IMR-90 (cell line): ENCODE results near the gene ZNF253. TPM values are rescaled to one million over a fixed set of nuclear protein-coding genes. Genes with fewer than 3 reads are reported as not detected.
A peak's percentile ranks its signal among the peaks of the same experiment; 100 is the strongest.

Source experiments
- ATAC-seq: fragments of 200-7000 bp; cut with Tn5 transposase; 2 replicates; pipeline ENCODE4 v1.9.1; 2020; ENCODE audit warnings: low read depth, mild to moderate bottlenecking, moderate library complexity
- Bru-seq: library from RNA; stranded (reverse); fragments of 400-500 nt; gene quantifications from one replicate; lab custom pipeline; 2021; lab: Mats Ljungman, UMichigan
- BruChase-seq, 2 experiments: library from RNA; stranded (reverse); fragments of 400-500 nt; gene quantifications; one replicate each; lab custom pipeline; 2021; lab: Mats Ljungman, UMichigan
- BruUV-seq: library from RNA; stranded (reverse); fragments of 400-500 nt; replicated peaks from 2 replicates; lab custom pipeline; 2021; lab: Mats Ljungman, UMichigan
- CTCF ChIA-PET: fragments of 300-600 bp; formaldehyde crosslinking; extraction: SDS; loops from one replicate; lab custom pipeline; 2021; ENCODE audit warnings: antibody characterized with exemption; lab: Yijun Ruan, JAX
- POLR2A ChIA-PET: fragments of 300-600 bp; sonication (Branson Sonifier 250); formaldehyde crosslinking; loops from one replicate; lab custom pipeline; 2022; ENCODE audit warnings: antibody characterized with exemption; ENCODE audit not compliant: unreplicated experiment; lab: Charles Lee
- DNase-seq: peaks from one replicate; pipeline ENCODE4 v3.0.0; 2013
- H2AFZ ChIP-seq: replicated peaks from 2 replicates; pipeline ENCODE3; 2013; ENCODE audit warnings: low read length, mild to moderate bottlenecking; ENCODE audit not compliant: poor library complexity
- H2AK5ac ChIP-seq: 2 replicates; pipeline ENCODE4 v1.6.1; 2013; ENCODE audit warnings: low read depth, low read length, inconsistent platforms
- H2AK9ac ChIP-seq: replicated peaks from 2 replicates; pipeline ENCODE3; 2013; ENCODE audit warnings: mild to moderate bottlenecking, low read depth, low read length, moderate library complexity; ENCODE audit not compliant: poor library complexity
- H2BK120ac ChIP-seq: 2 replicates; pipeline ENCODE4 v1.6.1; 2013; ENCODE audit warnings: low read depth, low read length, inconsistent platforms
- H2BK15ac ChIP-seq: 3 replicates; pipeline ENCODE4 v1.6.1; 2013; ENCODE audit warnings: low read depth, low read length, inconsistent platforms
- H2BK20ac ChIP-seq: 2 replicates; pipeline ENCODE4 v1.6.1; 2013; ENCODE audit warnings: low read depth, mild to moderate bottlenecking, inconsistent platforms, low read length, moderate library complexity
- H2BK5ac ChIP-seq: 2 replicates; pipeline ENCODE4 v1.6.1; 2013; ENCODE audit warnings: mild to moderate bottlenecking, low read depth, low read length, inconsistent platforms; ENCODE audit not compliant: poor library complexity, severe bottlenecking
- H3K14ac ChIP-seq: replicated peaks from 2 replicates; pipeline ENCODE4 v1.6.1; 2013; ENCODE audit warnings: low read depth, low read length, inconsistent platforms
- H3K18ac ChIP-seq: 2 replicates; pipeline ENCODE4 v1.6.1; 2013; ENCODE audit warnings: low read depth, low read length, control low read depth
- H3K23ac ChIP-seq: 2 replicates; pipeline ENCODE4 v1.6.1; 2013; ENCODE audit warnings: low read depth, low read length, inconsistent platforms
- H3K27ac ChIP-seq: 2 replicates; pipeline ENCODE4 v1.5.1; 2013; ENCODE audit warnings: mild to moderate bottlenecking, control low read depth, low read length; ENCODE audit not compliant: insufficient read depth
- H3K27me3 ChIP-seq: 2 replicates; pipeline ENCODE4 v1.6.1; 2013; ENCODE audit warnings: low read length; ENCODE audit not compliant: control insufficient read depth, insufficient read depth
- H3K36me3 ChIP-seq: 2 replicates; pipeline ENCODE4 v1.6.1; 2013; ENCODE audit warnings: low read length, mixed read lengths; ENCODE audit not compliant: control insufficient read depth, insufficient read depth
- H3K4ac ChIP-seq: 2 replicates; pipeline ENCODE4 v1.6.1; 2013; ENCODE audit warnings: low read depth, low read length, inconsistent platforms
- H3K4me1 ChIP-seq: 2 replicates; pipeline ENCODE4 v1.6.1; 2013; ENCODE audit warnings: low read length, mixed read lengths; ENCODE audit not compliant: control insufficient read depth, insufficient read depth
- H3K4me2 ChIP-seq: 2 replicates; pipeline ENCODE4 v1.6.1; 2013; ENCODE audit warnings: low read depth, mild to moderate bottlenecking, control low read depth, low read length, moderate library complexity
- H3K4me3 ChIP-seq: 2 replicates; pipeline ENCODE4 v1.5.1; 2013; ENCODE audit warnings: low read depth, mild to moderate bottlenecking, control low read depth, low read length, moderate library complexity; ENCODE audit not compliant: insufficient read depth
- H3K56ac ChIP-seq: 2 replicates; pipeline ENCODE4 v1.6.1; 2013; ENCODE audit warnings: low read length, inconsistent platforms; ENCODE audit not compliant: insufficient read depth; ENCODE audit errors: extremely low read depth
- H3K79me1 ChIP-seq, 2 experiments: 2 replicates each; pipeline ENCODE4 v1.6.1; 2013; ENCODE audit warnings: low read length in 2 of 2, inconsistent platforms in 1 of 2, low read depth in 1 of 2
- H3K9ac ChIP-seq: 2 replicates; pipeline ENCODE4 v1.6.1; 2013; ENCODE audit warnings: low read depth, low read length, control low read depth
- H3K9me1 ChIP-seq: 2 replicates; pipeline ENCODE4 v1.6.1; 2013; ENCODE audit warnings: low read length, inconsistent platforms; ENCODE audit not compliant: insufficient read depth
- H3K9me3 ChIP-seq: 2 replicates; pipeline ENCODE4 v1.6.1; 2013; ENCODE audit warnings: low read length; ENCODE audit not compliant: control insufficient read depth, insufficient read depth
- H4K20me1 ChIP-seq: 2 replicates; pipeline ENCODE4 v1.6.1; 2013; ENCODE audit warnings: low read length, inconsistent platforms; ENCODE audit not compliant: insufficient read depth
- H4K5ac ChIP-seq: 2 replicates; pipeline ENCODE4 v1.6.1; 2013; ENCODE audit warnings: mild to moderate bottlenecking, low read depth, low read length, control low read depth
- H4K8ac ChIP-seq, 2 experiments: 2 replicates each; pipeline ENCODE4 v1.6.1; 2013; ENCODE audit warnings: low read depth in 2 of 2, low read length in 2 of 2, control low read depth in 1 of 2, inconsistent platforms in 1 of 2
- H4K91ac ChIP-seq: 2 replicates; pipeline ENCODE4 v1.6.1; 2013; ENCODE audit warnings: low read depth, low read length, inconsistent platforms; ENCODE audit not compliant: insufficient read depth
- BHLHE40 ChIP-seq: fragments of 150-350 bp; IDR thresholded peaks from 2 replicates; pipeline ENCODE4 v1.6.1; 2016; ENCODE audit warnings: mild to moderate bottlenecking, low read depth, low read length
- CEBPB ChIP-seq: IDR thresholded peaks from 2 replicates; pipeline ENCODE4 v1.6.1; 2012; ENCODE audit warnings: low read depth, low read length, improper control_type of control experiment
- CTCF ChIP-seq: conservative IDR thresholded peaks from 2 replicates; pipeline ENCODE4 v1.5.1; 2012; ENCODE audit warnings: mild to moderate bottlenecking, low read depth, low read length, improper control_type of control experiment
- ELK1 ChIP-seq: fragments of 150-350 bp; IDR thresholded peaks from 2 replicates; pipeline ENCODE4 v1.6.1; 2016; ENCODE audit warnings: low read depth, mild to moderate bottlenecking, low read length, moderate library complexity, borderline replicate concordance
- FOS ChIP-seq: fragments of 150-350 bp; IDR thresholded peaks from 2 replicates; pipeline ENCODE4 v1.6.1; 2016; ENCODE audit warnings: low read depth, low read length
- MAFK ChIP-seq: IDR thresholded peaks from 2 replicates; pipeline ENCODE4 v1.6.1; 2012; ENCODE audit warnings: low read depth, low read length, improper control_type of control experiment
- MXI1 ChIP-seq: IDR thresholded peaks from 2 replicates; pipeline ENCODE4 v1.6.1; 2012; ENCODE audit warnings: low read depth, mild to moderate bottlenecking, low read length, moderate library complexity, borderline replicate concordance
- RAD21 ChIP-seq: IDR thresholded peaks from 2 replicates; pipeline ENCODE4 v1.6.1; 2012; ENCODE audit warnings: low read length, improper control_type of control experiment
- SMC3 ChIP-seq: fragments of 150-350 bp; IDR thresholded peaks from 2 replicates; pipeline ENCODE4 v1.6.1; 2016; ENCODE audit warnings: low read depth, mild to moderate bottlenecking, antibody characterized with exemption, low read length, moderate library complexity
- USF2 ChIP-seq: fragments of 150-350 bp; IDR thresholded peaks from 2 replicates; pipeline ENCODE4 v1.6.1; 2017; ENCODE audit warnings: mild to moderate bottlenecking, antibody characterized with exemption, low read length, low read depth
- WGBS, 2 experiments: methylation state at CpG; one replicate each; pipeline versions ENCODE4 v1.1.5 to v1.1.7; 2013; ENCODE audit warnings: missing lambda C conversion rate in 2 of 2; ENCODE audit not compliant: insufficient read length in 1 of 2; ENCODE audit errors: extremely low coverage in 2 of 2; 5-methylcytosine and 5-hydroxymethylcytosine counted together
- dilution Hi-C: fragments of 300-500 bp; cut with HindIII; formaldehyde crosslinking; loops from one replicate; pipeline ENCODE4 v1.14.3; 2018; ENCODE audit warnings: low sequenced_read_pairs; ENCODE audit not compliant: unreplicated experiment
- in situ Hi-C: fragments of 300-500 bp; cut with MboI; formaldehyde crosslinking; loops from 3 replicates; pipeline ENCODE4 v1.14.3; 2019; ENCODE audit warnings: low sequenced_read_pairs, inconsistent platforms, mixed read lengths
- intact Hi-C: fragments of 100-400 bp; cut with micrococcal nuclease; formaldehyde crosslinking; loops from 2 replicates; pipeline ENCODE4 v1.10.0; 2022
- long read RNA-seq: library from polyadenylated mRNA; unstranded; transcript quantifications from one replicate; pipeline ENCODE4 v2.0.0, GENCODE V29; 2021; ENCODE audit not compliant: unreplicated experiment
- polyA plus RNA-seq, 3 experiments: library from polyadenylated mRNA; depleted of rRNA; stranded (reverse); fragments of >200 nt; gene quantifications; 2 replicates each; pipeline ENCODE4 v1.2.3, GENCODE V29; 2012; ENCODE audit warnings: low replicate concordance in 1 of 3
- total RNA-seq: library from RNA; depleted of rRNA; stranded (reverse); fragments of >200 nt; gene quantifications from 2 replicates; pipeline ENCODE4 v1.2.3, GENCODE V29; 2012; rRNA removed

The ZNF253 gene
- 3.4 and 3.6 TPM in 2 replicates for total RNA-seq
- 0.63 and 0.74 TPM in 2 replicates for polyA plus RNA-seq (2012; rRNA removed)
- polyA plus RNA-seq (2012; cell fraction: cytosol; rRNA removed) = 0.11 and 0.31 TPM in 2 replicates
- 0.17 and 1.1 TPM in 2 replicates for polyA plus RNA-seq (2012; cell fraction: nucleus; rRNA removed; ENCODE audit: low replicate concordance)
- percentile 69 among the genes with signal in this experiment for Bru-seq, nascent RNA
- BruChase-seq, experiment 1, labeled RNA remaining after a 6-hour chase = percentile 76 among the genes with signal in this experiment
- BruChase-seq, experiment 2, labeled RNA remaining after a 2-hour chase = percentile 74 among the genes with signal in this experiment
- long read RNA-seq, partial matches to known transcripts = 0 of 6 reads
- long read RNA-seq, other reads (novel, unspliced or antisense) = 1 of 6 reads

- intact Hi-C loops = loop anchor here (5.0 kb wide), 1 partner anchor 44 kb away; the partner anchor contains the start of gene ZNF506
- CTCF ChIA-PET = no interaction called here
- H3K23ac ChIP-seq = peak within 1 kb of the TSS; percentile 85
- TF ChIP-seq CTCF = no peak
- peak; percentile 38; the same call in 1 of the 2 replicates for TF ChIP-seq FOS
- TF ChIP-seq MAFK = no peak
- no peak for TF ChIP-seq ELK1
- no peak for TF ChIP-seq CEBPB
- TF ChIP-seq MXI1 = peak; percentile 38; the same call in 1 of the 2 replicates
- TF ChIP-seq SMC3 = no peak
- peak; percentile 72 for TF ChIP-seq USF2
- no peak for TF ChIP-seq BHLHE40
- no peak for TF ChIP-seq RAD21
These were observed at the start of gene ZNF253 for GRCh38 chr19:19865750-19866610. TSS of gene ZNF253 (plus strand) at chr19:19865882. CDS start at chr19:19865997, 115 bp downstream.

More at GRCh38 chr19:19865750-19866610, at the start of gene ZNF253:
- dilution Hi-C loops (no loop called here), in situ Hi-C loops (no loop called here)
- peaks cover 2% of the 10 kb centered on the region; the same call in 1 of the 2 replicates for H3K36me3 ChIP-seq
- H3K14ac ChIP-seq = peak within 1 kb of the TSS; percentile 82
- peak within 1 kb of the TSS; percentile 74 for H2BK5ac ChIP-seq
- H2BK20ac ChIP-seq = no peak within 1 kb of the TSS
- H3K4ac ChIP-seq = peak within 1 kb of the TSS; percentile 82
- 0% methylated on average over 11 of the region's 43 CpGs; no CpG with 5 or more reads in 1 of the 2 experiments for WGBS, 2 experiments
- peak within 1 kb of the TSS; percentile 39 for H2AK5ac ChIP-seq
- H3K9me3 ChIP-seq = peaks cover 17% of the 10 kb centered on the region
- H3K9me1 ChIP-seq = no peaks in the 10 kb centered on the region
- 0 out of 3 replicates have a peak within 1 kb of the TSS, but pooled peaks have one; percentile 68 for H2BK15ac ChIP-seq
- peak within 1 kb of the TSS; percentile 84 for H3K27ac ChIP-seq
- peak within 1 kb of the TSS; percentile 50 for H3K18ac ChIP-seq
- TSS peak; percentile 63 for BruUV-seq
- H3K4me2 ChIP-seq = peak within 1 kb of the TSS; percentile 79
- ATAC-seq (peak; percentile 98), DNase-seq (peak; percentile 88)
- peaks cover 2% of the 10 kb centered on the region for H4K20me1 ChIP-seq
- peak within 1 kb of the TSS; percentile 92 for H3K9ac ChIP-seq
- H2BK120ac ChIP-seq = peak within 1 kb of the TSS; percentile 41; the same call in 1 of the 2 replicates
- peak within 1 kb of the TSS; percentile 93 for H2AK9ac ChIP-seq
- H3K4me3 ChIP-seq = peak within 1 kb of the TSS; percentile 90
- peak within 1 kb of the TSS; percentile 83 to 95 for H4K8ac ChIP-seq
- peak within 1 kb of the TSS; percentile 81 for H4K91ac ChIP-seq
- no peaks in the 10 kb centered on the region for H3K27me3 ChIP-seq
- POLR2A ChIA-PET = interaction anchor here (0.7 to 1.0 kb wide), 2 partner anchors 36 to 47 kb away, joined by 4 to 7 read pairs; partner anchors contain the start of gene ZNF93
- H3K4me1 ChIP-seq = no peaks in the 10 kb centered on the region
- peaks cover 10% of the 10 kb centered on the region in 2 experiments; a peak in 3 of 4 replicates for H3K79me1 ChIP-seq
- H2AFZ ChIP-seq = peak within 1 kb of the TSS; percentile 100
- peak within 1 kb of the TSS; percentile 94 for H3K56ac ChIP-seq
- H4K5ac ChIP-seq = peak within 1 kb of the TSS; percentile 57
